Suprapubic skin (tissue), 3 donors: ENCODE measurements around the gene INPP5A.

Experiments
- CTCF ChIP-seq, 2 donors: fragments of 200-600 bp in 1 of 2; fragments of 450-650 bp in 1 of 2; sonication (generic) in 1 of 2; IDR thresholded peaks; one replicate each; pipeline ENCODE4 v1.5.1; 2016 to 2019; ENCODE audit warnings: antibody characterized with exemption in 2 of 2, mild to moderate bottlenecking in 1 of 2, moderate library complexity in 1 of 2
- EP300 ChIP-seq: sonication (generic); formaldehyde crosslinking; IDR thresholded peaks from one replicate; pipeline ENCODE4 v1.6.1; 2017; ENCODE audit warnings: antibody characterized with exemption
- POLR2A ChIP-seq, 2 donors: fragments of 450-650 bp; IDR thresholded peaks; one replicate each; pipeline ENCODE4 v1.6.1; 2017; ENCODE audit warnings: antibody characterized with exemption in 2 of 2, mild to moderate bottlenecking in 2 of 2, moderate library complexity in 2 of 2

GRCh38 chr10:132789659-132790148, 252.1 kb downstream of the INPP5A start:
- TF ChIP-seq CTCF (IDR thresholded peaks at IDR 0.05), result no peak
- TF ChIP-seq POLR2A (IDR thresholded peaks at IDR 0.05), result no peak
- no peak for TF ChIP-seq EP300
